Measurements from ENCODE around the gene JAK1.
"Not testable (repeated sequence)": the region's sequence is repeated elsewhere in the genome, so short reads cannot be mapped to it uniquely, and the experiment has no call there.

JAK1 gene

GRCh38 chr1:64948216-64948615, 18.1 kb downstream of the JAK1 start:
- DNase-seq = no peak

DNA sequence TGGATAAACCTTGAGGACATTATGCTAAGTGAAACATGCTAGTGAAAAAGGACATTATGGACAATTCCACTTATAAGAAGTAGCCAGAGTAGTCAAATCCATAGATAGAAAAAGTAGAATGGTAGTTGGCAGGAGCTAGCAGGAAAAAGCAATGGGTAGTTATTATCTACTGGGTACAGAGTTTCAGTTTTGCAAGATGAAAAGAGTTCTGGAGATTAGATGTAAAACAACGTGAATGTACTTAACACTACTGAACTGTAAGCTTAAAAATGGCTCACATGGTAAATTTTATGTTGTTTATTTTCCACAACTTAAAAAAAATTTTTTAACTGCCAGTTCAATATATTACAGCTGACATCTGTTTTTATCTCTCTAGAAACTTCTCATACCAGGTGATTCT, 19.4 kb downstream of the JAK1 start:
- DNase-seq = no peak

GRCh38 chr1:64944913-64945312, 21.4 kb downstream of the JAK1 start:
- no peak for DNase-seq

- no peak for DNase-seq
Observed at GRCh38 chr1:64942675-64943074, 23.7 kb downstream of the JAK1 start.

DNA sequence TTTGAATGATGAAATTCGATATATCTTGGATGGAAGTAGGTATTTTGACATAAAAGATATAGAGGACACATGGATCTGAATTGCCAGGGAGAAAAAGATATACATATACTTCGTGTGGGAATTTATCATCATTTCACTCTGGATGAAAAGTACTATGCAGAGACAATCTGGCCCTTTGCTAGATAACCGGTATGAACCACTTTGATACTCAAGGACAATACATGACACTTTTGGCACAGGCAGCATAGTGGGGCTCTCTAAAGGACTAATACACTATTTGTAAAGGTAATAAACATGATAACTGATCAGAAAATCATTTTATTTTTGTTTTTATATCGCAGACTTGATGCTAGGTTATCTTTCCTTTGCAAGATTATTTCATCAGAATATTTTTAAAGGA, 24.2 kb downstream of the JAK1 start:
- no peak for DNase-seq

DNA sequence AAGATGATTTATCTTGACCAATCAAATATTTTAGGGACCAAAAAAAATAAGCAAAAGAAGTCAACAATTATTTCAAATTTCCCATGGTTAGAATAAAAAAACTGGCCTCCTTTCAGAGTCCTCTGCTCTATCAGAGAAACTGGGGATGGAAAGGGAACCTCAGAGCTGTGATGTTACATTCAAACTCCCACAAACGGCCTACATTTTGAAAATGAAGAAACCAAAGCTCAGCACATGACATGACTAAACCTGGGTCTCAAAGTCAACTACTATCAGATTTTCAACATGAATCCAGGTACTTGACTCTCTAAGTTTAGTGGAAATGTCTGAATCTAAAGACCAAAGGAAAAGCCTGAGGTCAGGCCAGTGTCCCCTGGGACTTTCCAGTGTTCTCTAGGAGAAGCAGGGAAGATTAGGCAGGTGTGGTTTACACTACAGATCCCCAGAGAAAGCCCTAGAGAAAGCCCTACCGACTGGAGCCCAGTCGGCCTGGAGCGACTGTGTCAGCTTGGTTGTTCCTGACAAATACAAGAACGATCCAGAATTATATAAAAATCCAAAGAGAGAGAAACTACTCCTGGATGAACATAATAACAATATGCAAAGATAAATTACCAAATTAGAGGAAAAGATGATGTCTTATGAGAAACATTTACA, 24.8 kb downstream of the JAK1 start:
- DNase-seq = no peak

DNA sequence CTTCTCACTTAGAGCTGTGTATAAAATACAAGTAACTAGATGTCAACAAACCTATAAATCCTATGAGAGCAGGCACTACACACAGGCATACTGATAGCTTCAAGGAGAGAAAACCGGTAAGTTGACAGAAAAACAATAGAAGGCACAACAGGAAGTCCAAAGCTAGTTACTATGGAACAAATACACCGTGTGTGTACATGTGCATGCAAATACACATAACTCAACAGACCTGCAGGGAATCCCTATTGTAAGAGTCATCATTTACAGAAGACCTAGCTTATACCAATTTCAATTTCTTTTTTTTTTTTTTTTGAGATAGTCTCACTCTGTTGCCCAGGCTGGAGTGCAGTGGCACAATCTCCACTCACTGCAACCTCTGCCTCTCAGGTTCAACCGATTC, 26.3 kb downstream of the JAK1 start:
- no peak for DNase-seq

DNA sequence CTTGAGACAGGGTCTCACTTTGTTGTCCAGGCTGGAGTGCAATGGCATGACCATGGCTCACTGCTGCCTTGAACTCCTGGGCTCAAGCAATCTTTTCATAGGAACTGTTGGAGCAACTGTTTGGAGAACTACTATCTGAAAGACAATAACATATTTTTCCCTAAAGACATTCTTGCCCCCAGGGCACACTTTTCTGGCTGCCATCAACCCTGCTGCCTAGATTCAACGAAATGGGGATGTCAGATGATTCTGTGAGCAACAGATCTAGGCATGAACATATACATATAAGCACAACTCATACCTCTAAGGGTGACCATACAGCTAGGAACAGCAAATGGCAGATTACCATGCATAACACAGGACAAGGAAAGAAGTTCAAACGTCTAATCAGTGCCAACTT, 27.4 kb downstream of the JAK1 start:
- no peak for DNase-seq

- DNase-seq = no peak
Observed at GRCh38 chr1:64936956-64937355, 29.4 kb downstream of the JAK1 start.

- DNase-seq = no peak
Observed at GRCh38 chr1:64935551-64936155, 30.7 kb downstream of the JAK1 start.

DNA sequence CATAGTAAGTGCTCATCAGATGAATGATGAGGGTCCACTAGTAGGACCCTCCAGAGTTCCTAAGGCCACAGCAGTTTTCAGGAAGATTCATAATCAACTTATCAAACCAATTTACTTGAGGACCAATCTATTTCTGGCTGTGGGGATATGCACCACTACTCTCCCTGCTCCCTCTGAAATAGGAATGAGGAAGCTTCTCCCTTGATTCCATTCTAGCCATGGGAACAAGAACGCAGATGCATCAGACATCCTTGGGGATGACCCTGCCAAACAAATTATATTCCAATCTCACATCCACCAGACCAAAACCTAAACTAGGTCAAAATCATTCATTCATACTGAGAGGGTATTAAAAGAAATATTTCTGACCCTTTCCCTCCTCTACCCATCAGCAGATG, 31.5 kb downstream of the JAK1 start:
- no peak for DNase-seq

GRCh38 chr1:64934115-64934877, 32.1 kb downstream of the JAK1 start:
- DNase-seq = no peak

- no peak for DNase-seq
Observed at GRCh38 chr1:64933296-64934070, 32.9 kb downstream of the JAK1 start.

DNA sequence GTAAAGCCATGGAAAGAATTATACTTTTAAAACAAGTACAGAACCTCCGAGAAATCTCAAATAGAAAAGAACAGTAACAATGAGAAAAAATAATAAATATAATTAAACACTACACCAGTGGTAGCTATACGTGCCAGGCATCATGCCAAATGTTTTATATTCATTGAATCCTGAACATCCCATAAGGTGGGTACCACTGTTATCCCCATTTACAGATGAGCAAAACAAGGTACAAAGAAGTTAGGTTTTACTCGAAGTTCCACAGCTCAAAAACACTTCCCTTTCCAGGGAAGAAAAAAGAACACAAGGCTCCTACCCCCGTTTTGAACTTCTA, 33.4 kb downstream of the JAK1 start:
- no peak for DNase-seq

- DNase-seq = not testable (repeated sequence)
Observed at GRCh38 chr1:64930640-64931039, 35.7 kb downstream of the JAK1 start.

GRCh38 chr1:64929221-64929620, 37.1 kb downstream of the JAK1 start:
- DNase-seq = no peak

- DNase-seq = no peak
Observed at GRCh38 chr1:64928325-64928724, 38.0 kb downstream of the JAK1 start.

DNA sequence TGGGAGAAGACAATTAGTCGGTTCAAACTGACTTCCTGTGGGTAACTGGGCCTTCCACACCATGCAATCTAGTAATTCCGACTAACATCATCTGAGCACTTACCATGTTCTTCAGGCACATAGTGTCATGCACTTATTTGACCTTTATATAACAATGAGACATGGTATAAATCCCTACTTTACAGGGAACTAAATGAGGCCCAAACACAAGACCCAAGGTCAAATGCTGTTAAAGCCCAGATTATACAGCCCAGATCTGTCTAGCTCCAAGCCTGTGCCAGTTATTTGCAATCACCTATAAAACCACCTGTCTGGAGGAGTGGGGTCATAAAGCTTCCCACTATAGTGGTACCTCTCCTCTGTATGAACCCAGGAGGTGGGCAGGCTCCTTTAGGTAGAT, 40.8 kb downstream of the JAK1 start:
- DNase-seq = no peak

DNA sequence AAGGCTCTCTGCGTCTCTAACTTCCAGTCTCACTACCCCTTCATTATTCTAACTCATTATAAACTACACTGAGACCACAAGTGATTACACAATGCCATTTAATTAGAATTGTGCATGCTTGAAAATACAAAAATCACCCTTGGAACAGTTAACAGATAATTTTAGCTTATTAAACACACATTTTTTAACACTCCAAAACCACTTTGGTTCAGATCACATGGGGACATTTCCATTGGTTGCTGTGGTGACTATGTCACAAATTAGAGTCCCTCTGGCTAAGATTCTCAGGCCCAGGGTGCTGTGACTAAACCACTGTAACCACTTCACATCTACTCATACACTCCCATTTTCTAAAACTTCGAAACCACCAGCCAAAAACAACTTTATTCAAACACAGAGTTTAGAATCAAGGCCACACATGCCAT, 43.0 kb downstream of the JAK1 start:
- DNase-seq = no peak

DNA sequence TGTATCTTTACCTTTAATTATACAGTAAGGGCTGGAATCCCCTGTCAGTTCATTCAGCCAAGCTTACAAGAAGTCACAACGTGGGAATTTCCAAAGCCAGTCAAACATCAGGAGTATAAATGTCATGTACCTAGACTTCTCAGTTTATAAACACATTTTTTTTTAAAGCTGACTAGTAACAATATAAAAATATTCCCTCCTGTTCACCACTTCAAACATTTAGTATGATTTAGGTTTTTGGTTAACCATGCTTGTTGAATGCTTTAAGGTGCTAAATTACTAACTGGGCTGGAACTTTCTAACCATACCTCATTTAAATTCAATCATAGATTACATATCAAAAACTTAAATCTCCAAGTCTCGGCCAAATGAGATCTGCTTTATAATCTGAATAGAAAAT, 44.0 kb downstream of the JAK1 start:
- no peak for DNase-seq

DNA sequence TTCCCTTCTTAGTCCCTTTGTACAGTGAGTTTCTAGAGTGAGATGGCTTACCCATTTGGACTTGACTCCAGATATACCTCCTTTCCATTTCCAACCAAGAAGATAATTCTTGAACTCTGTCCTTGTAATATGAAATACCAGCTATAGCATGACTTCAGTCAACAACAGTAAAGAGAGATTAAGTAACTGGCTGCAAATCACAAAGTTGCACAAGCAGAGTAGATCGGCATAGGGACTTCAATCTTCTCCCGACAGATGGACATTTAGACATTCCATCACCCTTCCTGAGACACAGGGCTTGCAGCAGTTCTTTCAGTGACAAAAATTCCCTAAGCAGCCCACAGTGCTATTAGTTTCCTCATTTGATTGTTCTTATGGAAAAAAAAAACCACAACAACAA, 44.6 kb downstream of the JAK1 start:
- no peak for DNase-seq

GRCh38 chr1:64920941-64921589, 45.3 kb downstream of the JAK1 start:
- DNase-seq = no peak

- not testable (repeated sequence) for DNase-seq
Observed at GRCh38 chr1:64919120-64919519, 47.2 kb downstream of the JAK1 start.
